CD4-positive, alpha-beta memory T cell (primary cell): Measurements from ENCODE around the gene SLC25A20. TPM values are rescaled to one million over a fixed set of nuclear protein-coding genes. Genes with fewer than 3 reads are reported as not detected.
"Not testable (repeated sequence)": the region's sequence is repeated elsewhere in the genome, so short reads cannot be mapped to it uniquely, and the experiment has no call there.

Source experiments
- CTCF ChIA-PET: fragments of 350-600 bp; sonication (Branson Sonifier 250); formaldehyde crosslinking; loops from one replicate; lab custom pipeline; 2021; ENCODE audit warnings: inconsistent platforms; ENCODE audit not compliant: partially characterized antibody; lab: Charles Lee
- POLR2A ChIA-PET: fragments of 350-600 bp; sonication (Branson Sonifier 250); formaldehyde crosslinking; loops from one replicate; lab custom pipeline; 2021; ENCODE audit not compliant: partially characterized antibody; lab: Charles Lee
- DNase-seq, 5 donors: peaks; one replicate each; pipeline versions ENCODE4 v3.0.0 to v3.0.0-alpha.2; 2020 to 2022; ENCODE audit warnings: mixed read lengths in 1 of 5
- H3K27ac ChIP-seq: one replicate; pipeline ENCODE4 v1.7.0; 2013; ENCODE audit warnings: low read depth, low read length
- H3K27me3 ChIP-seq: 2 replicates; pipeline ENCODE4 v1.7.0; 2013; ENCODE audit warnings: mild to moderate bottlenecking, low read length, moderate library complexity; ENCODE audit not compliant: insufficient read depth
- H3K36me3 ChIP-seq: 2 replicates; pipeline ENCODE4 v1.7.0; 2013; ENCODE audit warnings: mild to moderate bottlenecking, low read length, moderate library complexity; ENCODE audit not compliant: insufficient read depth
- H3K4me1 ChIP-seq: 2 replicates; pipeline ENCODE4 v1.7.0; 2013; ENCODE audit warnings: mild to moderate bottlenecking, low read length, moderate library complexity; ENCODE audit not compliant: insufficient read depth
- H3K4me3 ChIP-seq, 2 donors: one replicate each; pipeline ENCODE4 v1.7.0; 2013; ENCODE audit warnings: low read length in 2 of 2, mild to moderate bottlenecking in 1 of 2
- H3K9me3 ChIP-seq, 2 donors: one replicate each; pipeline ENCODE4 v1.7.0; 2013; ENCODE audit warnings: low read length in 2 of 2, control low read depth in 1 of 2; ENCODE audit not compliant: control insufficient read depth in 1 of 2
- H3K27ac Mint-ChIP-seq, 7 donors: one replicate each; pipeline ENCODE4 v1.8.0; 2020 to 2021; ENCODE audit warnings: mixed read lengths in 7 of 7, mild to moderate bottlenecking in 6 of 7, inconsistent platforms in 3 of 7, moderate library complexity in 3 of 7
- H3K27me3 Mint-ChIP-seq, 2 donors: one replicate each; pipeline ENCODE4 v1.8.0; 2020 to 2021; ENCODE audit warnings: mixed read lengths in 2 of 2
- H3K36me3 Mint-ChIP-seq, 2 donors: one replicate each; pipeline ENCODE4 v1.8.0; 2020 to 2021; ENCODE audit warnings: mixed read lengths in 2 of 2, inconsistent platforms in 1 of 2, mild to moderate bottlenecking in 1 of 2
- H3K4me1 Mint-ChIP-seq, 4 donors: one replicate each; pipeline ENCODE4 v1.8.0; 2020 to 2021; ENCODE audit warnings: mixed read lengths in 4 of 4, mild to moderate bottlenecking in 1 of 4
- H3K4me3 Mint-ChIP-seq, 8 donors: one replicate each; pipeline ENCODE4 v1.8.0; 2020 to 2021; ENCODE audit warnings: mixed read lengths in 8 of 8, mild to moderate bottlenecking in 7 of 8, moderate library complexity in 6 of 8, inconsistent platforms in 3 of 8
- H3K9me3 Mint-ChIP-seq, 8 donors: one replicate each; pipeline ENCODE4 v1.8.0; 2020 to 2021; ENCODE audit warnings: mixed read lengths in 8 of 8, mild to moderate bottlenecking in 5 of 8, inconsistent platforms in 3 of 8, moderate library complexity in 1 of 8
- intact Hi-C: fragments of 100-400 bp; cut with micrococcal nuclease; formaldehyde crosslinking; loops from one replicate; pipeline ENCODE4 v1.15.1; 2023
- polyA plus RNA-seq, 2 donors: library from polyadenylated mRNA; unstranded; fragments of 300-500 nt; fragmentation: Illumina TruSeq; gene quantifications; one replicate each; pipeline ENCODE4 v1.2.3, GENCODE V29; 2021
- total RNA-seq, 2 experiments: library from RNA; stranded (reverse); gene quantifications; one replicate each; pipeline ENCODE4 v1.2.3, GENCODE V29; 2021

Gene SLC25A20
- total and polyA plus RNA-seq, 4 experiments from 2014 or later: 12.7 to 67.6 (median 20.5) TPM

DNA sequence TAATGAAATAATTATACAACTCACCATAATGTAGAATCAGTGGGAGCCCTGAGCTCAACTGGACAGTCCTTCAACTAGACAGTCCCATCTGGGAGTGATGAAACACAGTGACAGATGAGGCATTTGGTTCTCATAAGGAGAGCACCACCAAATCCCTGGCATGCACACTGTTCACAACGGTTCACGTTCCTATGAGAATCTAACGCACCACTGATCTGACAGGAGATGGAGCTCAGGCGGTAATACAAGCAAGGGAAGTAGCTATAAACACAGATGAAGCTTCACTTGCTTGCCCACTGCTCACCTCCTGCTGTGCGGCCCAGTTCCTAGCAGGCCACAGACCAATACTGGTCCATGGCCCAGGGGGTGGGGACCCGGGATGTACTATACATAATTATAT lies 68.0 kb downstream of the SLC25A20 start:
- ChIA-PET CTCF (no interaction called here), POLR2A (no interaction called here)
- Mint-ChIP-seq H3K9me3 (no peaks in the 10 kb centered on the region), H3K4me1 (peaks cover 5 to 12% (median 9%) of the 10 kb centered on the region in 4 donors), H3K36me3 (peaks cover 6 to 9% of the 10 kb centered on the region in 2 donors), H3K4me3 (no peak overlapping the region), H3K27ac (no peak overlapping the region), H3K27me3 (no peaks in the 10 kb centered on the region)
- DNase-seq: no peak
- Histone ChIP-seq H3K36me3 (no peaks in the 10 kb centered on the region), H3K4me1 (peaks cover 5% of the 10 kb centered on the region), H3K27me3 (no peaks in the 10 kb centered on the region), H3K4me3 (no peak overlapping the region), H3K27ac (no peak overlapping the region), H3K9me3 (no peaks in the 10 kb centered on the region)
- intact Hi-C loops: no loop called here

DNA sequence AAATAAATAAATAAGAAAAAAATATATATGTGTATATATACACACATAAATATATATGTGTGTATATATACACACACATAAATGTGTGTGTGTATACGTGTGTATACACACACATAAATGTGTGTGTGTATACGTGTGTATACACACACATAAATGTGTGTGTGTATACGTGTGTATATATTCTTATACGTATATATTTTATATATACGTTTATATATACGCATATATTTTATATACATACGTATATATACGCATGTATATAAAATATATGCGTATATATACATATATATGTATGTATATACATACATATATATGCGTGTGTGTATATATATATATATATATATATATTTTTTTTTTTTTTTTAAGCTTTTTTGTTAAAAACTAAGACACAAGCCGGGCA lies 69.2 kb downstream of the SLC25A20 start:
- H3K36me3 ChIP-seq, H3K9me3 ChIP-seq, H3K9me3 Mint-ChIP-seq, H3K4me3 Mint-ChIP-seq, DNase-seq, H3K27ac Mint-ChIP-seq, H3K27me3 ChIP-seq, H3K27me3 Mint-ChIP-seq, CTCF ChIA-PET, H3K4me1 ChIP-seq, POLR2A ChIA-PET, H3K27ac ChIP-seq, intact Hi-C loops, H3K4me3 ChIP-seq, H3K36me3 Mint-ChIP-seq: not testable (repeated sequence)
- H3K4me1 Mint-ChIP-seq: peaks cover 5 to 11% (median 9%) of the 10 kb centered on the region in 4 donors

DNA sequence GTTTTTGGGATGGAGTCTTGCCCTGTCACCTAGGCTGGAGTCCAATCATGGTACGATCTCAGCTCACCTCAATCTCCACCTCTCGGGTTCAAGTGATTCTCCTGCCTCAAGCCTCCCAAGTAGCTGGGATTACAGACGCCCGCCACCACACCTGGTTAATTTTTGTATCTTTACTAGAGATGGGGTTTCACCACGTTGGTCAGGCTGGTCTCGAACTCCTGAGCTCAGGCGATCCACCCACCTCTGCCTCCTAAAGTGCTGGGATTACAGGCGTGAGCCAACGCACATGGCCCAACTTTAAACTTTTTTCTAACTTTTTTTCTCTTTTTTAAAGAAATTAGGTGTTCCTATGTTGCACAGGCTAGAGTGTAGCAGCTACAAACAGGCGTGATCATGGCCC lies 70.8 kb downstream of the SLC25A20 start:
- ChIA-PET POLR2A (interaction anchor here (1.0 kb wide), 1 partner anchor 9 kb away, joined by 3 read pairs; no protein-coding TSS in a partner anchor), CTCF (interaction anchor here (1.0 to 1.1 kb wide), 2 partner anchors 13 to 15 kb away, joined by 3 read pairs; no protein-coding TSS in a partner anchor)
- H3K36me3 Mint-ChIP-seq, H3K9me3 ChIP-seq, H3K9me3 Mint-ChIP-seq, H3K27me3 Mint-ChIP-seq, H3K27ac ChIP-seq, DNase-seq, H3K4me3 Mint-ChIP-seq, H3K4me1 ChIP-seq, H3K4me3 ChIP-seq, H3K36me3 ChIP-seq, H3K27ac Mint-ChIP-seq, intact Hi-C loops, H3K27me3 ChIP-seq: not testable (repeated sequence)
- H3K4me1 Mint-ChIP-seq: peaks cover 5 to 20% (median 10%) of the 10 kb centered on the region in 4 donors

GRCh38 chr3:48826451-48826850 lies 72.2 kb downstream of the SLC25A20 start:
- H3K9me3 ChIP-seq: no peaks in the 10 kb centered on the region
- H3K36me3 ChIP-seq: no peaks in the 10 kb centered on the region
- Mint-ChIP-seq H3K36me3 (peaks cover 1 to 5% of the 10 kb centered on the region in 2 donors), H3K27me3 (no peaks in the 10 kb centered on the region), H3K4me3 (no peak overlapping the region), H3K9me3 (no peaks in the 10 kb centered on the region), H3K4me1 (peaks cover 5 to 21% (median 10%) of the 10 kb centered on the region in 4 donors), H3K27ac (peak overlapping the region in 2 of 7 donors; percentile 44 to 72)
- intact Hi-C loops: no loop called here
- no peak overlapping the region for H3K4me3 ChIP-seq
- no peak overlapping the region for H3K27ac ChIP-seq
- no peak for DNase-seq
- H3K27me3 ChIP-seq: no peaks in the 10 kb centered on the region
- POLR2A ChIA-PET: no interaction called here
- H3K4me1 ChIP-seq: peaks cover 5% of the 10 kb centered on the region
- CTCF ChIA-PET: interaction anchor here (0.7 kb wide), 1 partner anchor 1367 kb away, joined by 3 read pairs; no protein-coding TSS in a partner anchor

DNA sequence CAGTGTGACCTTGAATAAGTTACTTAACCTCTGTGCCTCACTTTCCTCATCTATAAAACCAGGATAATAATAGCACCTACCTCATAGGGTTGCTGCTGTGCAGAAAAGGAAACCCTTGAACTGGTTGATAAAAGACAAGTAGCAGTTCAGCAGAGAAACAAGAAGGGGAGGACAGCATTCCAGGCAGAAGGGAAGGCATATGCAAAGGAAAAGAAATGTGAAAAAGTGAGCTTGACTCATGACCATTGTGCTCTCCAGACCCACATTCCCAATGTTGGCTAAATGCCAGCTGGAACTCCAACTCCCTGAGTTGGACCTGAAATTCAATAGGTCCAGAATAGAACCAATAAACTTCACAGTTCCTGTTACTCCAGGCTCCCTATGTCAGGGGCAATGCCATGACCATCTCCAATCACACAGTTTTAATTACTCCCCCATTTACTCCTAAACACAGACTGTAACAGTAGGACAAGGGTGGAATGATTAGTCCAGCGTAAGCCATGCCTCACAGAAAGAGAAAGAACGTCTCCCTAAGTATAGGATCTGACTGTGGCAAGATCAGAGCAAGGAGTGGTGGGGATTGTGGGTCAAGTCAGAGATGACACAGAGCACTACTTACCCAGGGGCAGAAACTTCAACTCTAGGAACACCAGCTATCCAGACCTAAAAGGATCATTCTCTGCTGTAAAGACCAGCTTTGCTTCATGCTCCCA lies 77.9 kb downstream of the SLC25A20 start:
- H3K27ac ChIP-seq: no peak overlapping the region
- H3K9me3 ChIP-seq: no peaks in the 10 kb centered on the region
- H3K4me3 Mint-ChIP-seq: no peak overlapping the region
- no peaks in the 10 kb centered on the region for H3K36me3 ChIP-seq
- H3K4me1 ChIP-seq: peaks cover 10% of the 10 kb centered on the region
- ChIA-PET CTCF (no interaction called here), POLR2A (no interaction called here)
- H3K36me3 Mint-ChIP-seq: peaks cover 5% of the 10 kb centered on the region in 2 donors
- DNase-seq: no peak
- H3K9me3 Mint-ChIP-seq: no peaks in the 10 kb centered on the region
- intact Hi-C loops: no loop called here
- no peak overlapping the region for H3K4me3 ChIP-seq
- H3K27ac Mint-ChIP-seq: peak overlapping the region in 4 of 7 donors; percentile 3 to 62 (median 36)
- no peaks in the 10 kb centered on the region for H3K27me3 Mint-ChIP-seq
- H3K4me1 Mint-ChIP-seq: peaks cover 31 to 43% (median 39%) of the 10 kb centered on the region in 4 donors
- no peaks in the 10 kb centered on the region for H3K27me3 ChIP-seq

DNA sequence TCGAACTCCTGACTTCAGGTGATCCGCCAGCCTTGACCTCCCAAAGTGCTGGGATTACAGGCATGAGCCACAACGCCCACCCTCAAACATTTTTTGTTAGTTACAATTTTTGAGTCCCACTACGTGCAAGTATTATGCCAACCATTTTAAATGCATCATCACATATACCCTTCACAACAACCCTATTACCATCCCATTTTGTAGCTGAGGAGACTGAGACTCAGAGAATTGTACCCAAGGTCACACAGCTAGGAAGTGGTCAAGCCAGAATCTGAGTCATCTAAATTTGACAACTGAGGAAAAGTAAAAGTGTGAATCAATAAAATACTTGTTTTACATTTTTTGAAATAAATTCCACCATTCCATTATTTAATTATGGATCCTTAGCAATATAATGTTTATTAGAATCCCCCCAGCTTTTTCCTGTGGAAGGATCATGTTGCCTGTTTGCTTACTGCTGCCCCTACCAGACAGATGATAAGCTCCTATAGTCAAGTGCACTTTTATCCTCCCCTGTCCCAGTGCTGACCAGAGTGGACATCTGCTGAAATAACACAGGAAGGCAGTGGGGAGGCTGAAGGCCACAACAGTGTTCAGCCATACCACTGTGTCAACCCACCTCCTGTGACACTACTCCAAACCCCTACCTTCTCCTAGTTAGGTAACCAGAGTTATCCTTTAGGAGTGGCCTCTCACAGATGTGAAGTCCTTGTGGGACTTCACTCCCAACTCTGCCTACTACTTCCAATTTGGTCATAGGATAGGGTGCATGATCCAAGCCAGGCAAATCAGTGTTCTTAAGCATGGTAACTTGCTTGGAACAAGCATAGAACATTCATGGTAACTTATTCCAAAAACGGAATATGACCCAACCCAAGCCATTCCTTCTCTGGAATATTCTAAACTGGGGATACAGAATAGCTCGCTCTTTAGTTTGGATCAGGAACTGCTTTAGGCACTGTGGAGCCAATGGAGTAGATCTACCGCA lies 79.2 kb downstream of the SLC25A20 start:
- H3K4me3 Mint-ChIP-seq: no peak overlapping the region
- Histone ChIP-seq H3K4me1 (peaks cover 10% of the 10 kb centered on the region), H3K9me3 (no peaks in the 10 kb centered on the region), H3K36me3 (no peaks in the 10 kb centered on the region), H3K27ac (no peak overlapping the region), H3K4me3 (no peak overlapping the region), H3K27me3 (no peaks in the 10 kb centered on the region)
- H3K4me1 Mint-ChIP-seq: peaks cover 31 to 44% (median 40%) of the 10 kb centered on the region in 4 donors
- peaks cover 5% of the 10 kb centered on the region in 2 donors for H3K36me3 Mint-ChIP-seq
- no peak for DNase-seq
- H3K27ac Mint-ChIP-seq: peak overlapping the region in 5 of 7 donors; percentile 2 to 81 (median 14)
- POLR2A ChIA-PET: no interaction called here
- no peaks in the 10 kb centered on the region for H3K9me3 Mint-ChIP-seq
- H3K27me3 Mint-ChIP-seq: no peaks in the 10 kb centered on the region
- intact Hi-C loops: no loop called here
- CTCF ChIA-PET: interaction anchor here (1.1 kb wide), 1 partner anchor 26 kb away, joined by 3 read pairs; no protein-coding TSS in a partner anchor

GRCh38 chr3:48811524-48811923 lies 87.2 kb downstream of the SLC25A20 start:
- DNase-seq: no peak
- Mint-ChIP-seq H3K27me3 (no peaks in the 10 kb centered on the region), H3K36me3 (peaks cover 2 to 5% of the 10 kb centered on the region in 2 donors), H3K9me3 (peaks cover 0 to 9% (median 4%) of the 10 kb centered on the region in 8 donors), H3K4me3 (peak overlapping the region in 4 of 8 donors; percentile 4 to 55 (median 12)), H3K4me1 (peaks cover 19 to 38% (median 29%) of the 10 kb centered on the region in 4 donors), H3K27ac (peak overlapping the region; percentile 62 to 95 (median 92))
- Histone ChIP-seq H3K4me1 (peaks cover 32% of the 10 kb centered on the region), H3K4me3 (no peak overlapping the region), H3K9me3 (no peaks in the 10 kb centered on the region), H3K27ac (peak overlapping the region; percentile 21), H3K27me3 (no peaks in the 10 kb centered on the region), H3K36me3 (no peaks in the 10 kb centered on the region)
- CTCF ChIA-PET: no interaction called here
- POLR2A ChIA-PET: interaction anchor here (0.7 to 3.8 kb wide), 5 partner anchors 20 to 108 kb away, joined by 3 to 33 read pairs (median 10); partner anchors contain the start of genes ARIH2, PRKAR2A and SLC25A20
- intact Hi-C loops: no loop called here
